ENCODE measurements around the gene LYRM4. TPM values are rescaled to one million over a fixed set of nuclear protein-coding genes. Genes with fewer than 3 reads are reported as not detected.
"Not testable (repeated sequence)": the region's sequence is repeated elsewhere in the genome, so short reads cannot be mapped to it uniquely, and the experiment has no call there.

Gene LYRM4
- total and polyA plus RNA-seq, 4 donors = 18.3 to 43.8 (median 39.3) TPM

DNA sequence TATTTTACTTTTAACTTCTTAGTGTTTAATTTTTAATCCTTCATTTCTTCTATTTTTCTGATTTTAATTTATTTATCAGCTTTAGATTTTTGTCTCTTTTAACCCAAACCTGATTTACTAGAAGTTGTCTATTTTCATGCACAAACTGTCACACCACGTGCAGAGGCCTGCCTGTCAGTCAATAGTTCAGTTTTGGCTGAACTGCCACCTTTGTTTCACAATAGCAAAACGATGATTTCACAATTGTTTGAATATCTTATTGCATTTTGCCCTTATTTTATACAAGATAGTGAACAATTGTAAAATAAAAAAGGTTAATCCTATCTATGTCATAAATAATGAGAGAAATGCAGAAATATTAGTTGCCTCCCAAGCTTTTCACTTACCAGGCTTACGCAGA lies 199.6 kb downstream of the LYRM4 start:
- no peaks in the 10 kb centered on the region for H3K9me3 ChIP-seq (ENCODE audit: control insufficient read depth, insufficient read depth, low read length)
- no peaks in the 10 kb centered on the region for H3K27me3 ChIP-seq (ENCODE audit: control insufficient read depth, insufficient read depth, low read length)
- no peak overlapping the region for H3K4me3 ChIP-seq (ENCODE audit: low read depth, low read length)
- H3K36me3 ChIP-seq (ENCODE audit: control insufficient read depth, insufficient read depth, low read length) = no peaks in the 10 kb centered on the region
- no peak for DNase-seq (ENCODE audit: low read depth in 4 of 6, low spot score in 6 of 6)
- WGBS (ENCODE audit: insufficient coverage) = 80% methylated on average over 1 of the region's 3 CpGs
- H3K27ac ChIP-seq (ENCODE audit: low read depth, low read length) = no peak overlapping the region
- no peaks in the 10 kb centered on the region for H3K4me1 ChIP-seq (ENCODE audit: control insufficient read depth, insufficient read depth, low read length)

GRCh38 chr6:5060439-5060838 lies 200.3 kb downstream of the LYRM4 start:
- H3K9me3 ChIP-seq (ENCODE audit: control insufficient read depth, insufficient read depth, low read length); DNase-seq (ENCODE audit: low read depth in 4 of 6, low spot score in 6 of 6); H3K4me3 ChIP-seq (ENCODE audit: low read depth, low read length); H3K27me3 ChIP-seq (ENCODE audit: control insufficient read depth, insufficient read depth, low read length); H3K27ac ChIP-seq (ENCODE audit: low read depth, low read length); H3K36me3 ChIP-seq (ENCODE audit: control insufficient read depth, insufficient read depth, low read length); H3K4me1 ChIP-seq (ENCODE audit: control insufficient read depth, insufficient read depth, low read length): not testable (repeated sequence)
- WGBS (ENCODE audit: insufficient coverage) = 97% methylated on average over 4 of the region's 9 CpGs

DNA sequence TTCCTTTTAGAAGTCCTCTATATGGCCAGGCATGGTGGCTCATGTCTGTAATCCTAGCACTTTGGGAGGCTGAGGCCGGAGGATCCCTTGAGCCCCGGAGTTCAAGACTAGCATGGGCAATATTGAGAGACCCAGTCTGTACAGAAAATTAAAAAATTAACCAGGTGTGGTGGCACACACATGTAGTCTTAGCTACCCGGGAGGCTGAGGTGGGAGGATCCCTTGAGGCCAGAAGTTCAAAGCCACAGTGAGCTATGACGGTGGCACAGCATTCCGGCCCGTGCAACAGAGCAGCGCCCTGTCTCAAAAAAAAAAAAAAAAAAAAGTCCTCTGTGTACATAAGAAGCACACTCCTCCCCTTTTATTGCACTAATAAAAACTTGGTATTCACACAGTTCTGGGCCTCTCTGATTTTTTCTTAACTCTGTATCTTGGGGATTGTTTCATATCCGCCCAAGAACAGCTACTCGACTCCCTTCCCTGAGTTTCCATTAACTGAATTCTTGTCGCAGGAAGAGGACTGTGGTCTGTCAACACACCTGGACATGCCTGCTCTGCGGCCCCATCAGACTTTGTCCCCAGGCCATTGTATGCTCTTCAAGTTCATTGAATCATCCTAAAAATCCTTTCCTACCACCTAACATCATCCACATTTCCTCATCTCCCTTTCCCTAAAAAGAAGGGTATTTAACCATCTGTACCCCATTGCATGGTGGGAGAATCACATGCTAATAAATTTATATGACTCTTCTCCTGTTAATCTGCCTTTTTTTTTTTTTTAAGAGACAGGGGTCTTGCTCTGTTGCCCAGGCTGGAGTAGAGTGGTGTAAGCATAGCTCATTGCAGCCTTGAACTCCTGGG lies 201.5 kb downstream of the LYRM4 start:
- WGBS (ENCODE audit: insufficient coverage) = 97% methylated on average over 6 of the region's 11 CpGs
- no peak for DNase-seq (ENCODE audit: low read depth in 4 of 6, low spot score in 6 of 6)
- Histone ChIP-seq H3K9me3 (ENCODE audit: control insufficient read depth, insufficient read depth, low read length) (no peaks in the 10 kb centered on the region), H3K36me3 (ENCODE audit: control insufficient read depth, insufficient read depth, low read length) (no peaks in the 10 kb centered on the region), H3K4me1 (ENCODE audit: control insufficient read depth, insufficient read depth, low read length) (no peaks in the 10 kb centered on the region), H3K27ac (ENCODE audit: low read depth, low read length) (no peak overlapping the region), H3K27me3 (ENCODE audit: control insufficient read depth, insufficient read depth, low read length) (no peaks in the 10 kb centered on the region), H3K4me3 (ENCODE audit: low read depth, low read length) (no peak overlapping the region)

Small RNA genes within 50 kb of the gene (small RNA-seq; reads per million reads assigned to genes)
- gene MIR3691 (ENCODE audit: low replicate concordance) = 0.06 reads per million

Other genes with a start within 250 kb of the LYRM4 start
- 1 to 10 TPM; 2.2 to 3.3 TPM for gene PPP1R3G, start 175.6 kb downstream of the LYRM4 start, total RNA-seq
- gene PPP1R3G, start 175.6 kb downstream of the LYRM4 start, polyA plus RNA-seq (ENCODE audit: insufficient read length in 2 of 2) = 1 to 10 TPM; 2.8 to 3.3 TPM
- gene FARS2, start 563 bp upstream of the LYRM4 start, total RNA-seq = 10 to 100 TPM; 25.4 to 29.0 TPM
- gene FARS2, start 563 bp upstream of the LYRM4 start, polyA plus RNA-seq (ENCODE audit: insufficient read length in 2 of 2) = 10 to 100 TPM; 16.6 to 16.9 TPM